SK-N-MC (cell line): ENCODE measurements around the gene KRTAP9-6.

Source experiments
- DNase-seq: peaks from one replicate; pipeline ENCODE4 v3.0.0-alpha.2; 2011; ENCODE audit warnings: low read depth, low spot score
- H3K27ac ChIP-seq: fragments of 200-600 bp; sonication (generic); 2 replicates; pipeline ENCODE4 v1.5.1; 2016; ENCODE audit warnings: mixed run types
- H3K36me3 ChIP-seq: fragments of 200-600 bp; sonication (generic); 2 replicates; pipeline ENCODE4 v1.6.1; 2017; ENCODE audit warnings: antibody characterized with exemption, low read length, mixed read lengths; ENCODE audit not compliant: insufficient read depth
- H3K4me3 ChIP-seq: fragments of 200-600 bp; sonication (generic); 2 replicates; pipeline ENCODE4 v1.5.1; 2016
- H3K9ac ChIP-seq: fragments of 200-600 bp; sonication (generic); 2 replicates; pipeline ENCODE4 v1.8.0; 2017; ENCODE audit warnings: mixed run types, mixed read lengths; ENCODE audit not compliant: insufficient read length
- H3K9me3 ChIP-seq: fragments of 200-600 bp; sonication (generic); 2 replicates; pipeline ENCODE4 v1.6.1; 2017; ENCODE audit warnings: low read depth, mild to moderate bottlenecking, antibody characterized with exemption, low read length, moderate library complexity, mixed read lengths
- EZH2 ChIP-seq: fragments of 200-600 bp; sonication (generic); IDR thresholded peaks from one replicate; pipeline ENCODE4 v1.6.1; 2017; ENCODE audit warnings: antibody characterized with exemption
- FOXP2 ChIP-seq: optimal IDR thresholded peaks from 2 replicates; pipeline ENCODE3; 2011; ENCODE audit warnings: mild to moderate bottlenecking, moderate library complexity; ENCODE audit not compliant: insufficient read depth; ENCODE audit errors: extremely low read length, control extremely low read depth
- POLR2AphosphoS5 ChIP-seq: IDR thresholded peaks from 2 replicates; pipeline ENCODE4 v1.6.1; 2012; ENCODE audit warnings: mild to moderate bottlenecking, low read depth, low read length, borderline replicate concordance

KRTAP9-6 gene

GRCh38 chr17:41308918-41309359 lies 43.8 kb downstream of the KRTAP9-6 start, which contains the start of gene KRTAP16-1:
TSS of gene KRTAP16-1 (minus strand) at chr17:41309309. CDS start at chr17:41309253, 56 bp downstream.
- DNase-seq: no peak
- Histone ChIP-seq H3K36me3 (no peaks in the 10 kb centered on the region), H3K9me3 (no peaks in the 10 kb centered on the region), H3K27ac (no peak within 1 kb of the TSS), H3K9ac (no peak within 1 kb of the TSS), H3K4me3 (no peak within 1 kb of the TSS)
- TF ChIP-seq POLR2AphosphoS5: no peak
- no peak for TF ChIP-seq FOXP2
- TF ChIP-seq EZH2: no peak

GRCh38 chr17:41311111-41311510 lies 45.9 kb downstream of the KRTAP9-6 start:
- no peak overlapping the region for H3K9ac ChIP-seq
- no peaks in the 10 kb centered on the region for H3K36me3 ChIP-seq
- H3K4me3 ChIP-seq: no peak overlapping the region
- no peaks in the 10 kb centered on the region for H3K9me3 ChIP-seq
- TF ChIP-seq EZH2: no peak
- no peak for TF ChIP-seq POLR2AphosphoS5
- no peak for TF ChIP-seq FOXP2
- no peak for DNase-seq
- no peak overlapping the region for H3K27ac ChIP-seq

GRCh38 chr17:41315204-41315794 lies 50.1 kb downstream of the KRTAP9-6 start, which contains the start of gene KRTAP17-1:
TSS of gene KRTAP17-1 (minus strand) at chr17:41315710. CDS start at chr17:41315650, 60 bp downstream.
- Histone ChIP-seq H3K36me3 (0 out of 2 replicates have a peak, but pooled peaks cover 7% of the 10 kb centered on the region), H3K4me3 (no peak within 1 kb of the TSS), H3K27ac (no peak within 1 kb of the TSS), H3K9ac (no peak within 1 kb of the TSS), H3K9me3 (peaks cover 6% of the 10 kb centered on the region; the same call in 1 of the 2 replicates)
- no peak for DNase-seq
- TF ChIP-seq EZH2 (no peak), FOXP2 (no peak), POLR2AphosphoS5 (no peak)
